ENCODE data around the gene ALOX15.

DNA sequence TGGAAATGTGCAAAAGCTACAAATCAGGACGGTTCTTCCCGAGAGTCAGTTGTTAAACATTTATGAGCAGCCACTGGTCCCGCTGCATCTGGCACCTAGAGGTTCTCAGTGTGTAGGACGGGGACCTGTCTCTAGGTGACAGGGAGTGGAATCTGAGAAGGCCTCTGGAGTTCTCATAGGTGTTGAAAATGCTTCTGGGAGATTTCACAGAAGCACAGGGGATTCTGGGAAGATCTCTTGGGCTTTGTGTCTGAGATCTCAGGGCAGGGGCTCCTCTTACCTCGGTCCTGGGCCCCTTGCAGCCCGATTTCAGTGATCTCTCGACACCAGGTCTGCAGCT, 8.9 kb downstream of the ALOX15 start:
- TF ChIP-seq, protein P1, sequence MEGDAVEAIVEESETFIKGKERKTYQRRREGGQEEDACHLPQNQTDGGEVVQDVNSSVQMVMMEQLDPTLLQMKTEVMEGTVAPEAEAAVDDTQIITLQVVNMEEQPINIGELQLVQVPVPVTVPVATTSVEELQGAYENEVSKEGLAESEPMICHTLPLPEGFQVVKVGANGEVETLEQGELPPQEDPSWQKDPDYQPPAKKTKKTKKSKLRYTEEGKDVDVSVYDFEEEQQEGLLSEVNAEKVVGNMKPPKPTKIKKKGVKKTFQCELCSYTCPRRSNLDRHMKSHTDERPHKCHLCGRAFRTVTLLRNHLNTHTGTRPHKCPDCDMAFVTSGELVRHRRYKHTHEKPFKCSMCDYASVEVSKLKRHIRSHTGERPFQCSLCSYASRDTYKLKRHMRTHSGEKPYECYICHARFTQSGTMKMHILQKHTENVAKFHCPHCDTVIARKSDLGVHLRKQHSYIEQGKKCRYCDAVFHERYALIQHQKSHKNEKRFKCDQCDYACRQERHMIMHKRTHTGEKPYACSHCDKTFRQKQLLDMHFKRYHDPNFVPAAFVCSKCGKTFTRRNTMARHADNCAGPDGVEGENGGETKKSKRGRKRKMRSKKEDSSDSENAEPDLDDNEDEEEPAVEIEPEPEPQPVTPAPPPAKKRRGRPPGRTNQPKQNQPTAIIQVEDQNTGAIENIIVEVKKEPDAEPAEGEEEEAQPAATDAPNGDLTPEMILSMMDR (IDR thresholded peaks at IDR 0.05; ENCODE audit: insufficient read depth, low read length, poor library complexity, severe bottlenecking) = no peak
- TF ChIP-seq EZH2phosphoT487 (conservative IDR thresholded peaks at IDR 0.05; ENCODE audit: low read length) = no peak

Measured in SU-DHL-6 (cell line).